ENCODE measurements around the gene ZNF865.

Gene ZNF865

GRCh38 chr19:55654868-55655647 is 49.6 kb downstream of the ZNF865 start, which contains the start of gene U2AF2:
Gene U2AF2, plus strand, starts transcription at chr19:55655035. Its CDS starts 70 bp downstream, at chr19:55655105.
- Histone ChIP-seq H3K27me3 (ENCODE audit: control insufficient read depth, insufficient read depth, low read length) (no peaks in the 10 kb centered on the region), H3K4me3 (ENCODE audit: low read length) (peak within 1 kb of the TSS; percentile 92), H3K9ac (ENCODE audit: low read length) (peak within 1 kb of the TSS; percentile 78), H3K4me1 (ENCODE audit: control insufficient read depth, insufficient read depth, low read length) (peaks cover 34% of the 10 kb centered on the region), H3K36me3 (ENCODE audit: control insufficient read depth, insufficient read depth, low read length) (peaks cover under 1% of the 10 kb centered on the region), H3K9me3 (ENCODE audit: control insufficient read depth, low read length) (no peaks in the 10 kb centered on the region)

GRCh38 chr19:55655648-55656040 is 50.2 kb downstream of the ZNF865 start:
- Histone ChIP-seq H3K9me3 (ENCODE audit: control insufficient read depth, low read length) (no peaks in the 10 kb centered on the region), H3K27me3 (ENCODE audit: control insufficient read depth, insufficient read depth, low read length) (no peaks in the 10 kb centered on the region), H3K36me3 (ENCODE audit: control insufficient read depth, insufficient read depth, low read length) (peaks cover 6% of the 10 kb centered on the region), H3K4me3 (ENCODE audit: low read length) (peak overlapping the region; percentile 92), H3K9ac (ENCODE audit: low read length) (peak overlapping the region; percentile 78), H3K4me1 (ENCODE audit: control insufficient read depth, insufficient read depth, low read length) (peaks cover 34% of the 10 kb centered on the region)

- H3K4me3 ChIP-seq (ENCODE audit: low read length): peak overlapping the region; percentile 16
- H3K27me3 ChIP-seq (ENCODE audit: control insufficient read depth, insufficient read depth, low read length): no peaks in the 10 kb centered on the region
- H3K9ac ChIP-seq (ENCODE audit: low read length): peak overlapping the region; percentile 78
- H3K36me3 ChIP-seq (ENCODE audit: control insufficient read depth, insufficient read depth, low read length): peaks cover 9% of the 10 kb centered on the region
- peaks cover 34% of the 10 kb centered on the region for H3K4me1 ChIP-seq (ENCODE audit: control insufficient read depth, insufficient read depth, low read length)
- H3K9me3 ChIP-seq (ENCODE audit: control insufficient read depth, low read length): no peaks in the 10 kb centered on the region
Observed at GRCh38 chr19:55656552-55656951, 51.1 kb downstream of the ZNF865 start.

- H3K9ac ChIP-seq (ENCODE audit: low read length): peak overlapping the region; percentile 78
Observed at GRCh38 chr19:55656988-55657747, 51.7 kb downstream of the ZNF865 start.

GRCh38 chr19:55658846-55659459 is 53.5 kb downstream of the ZNF865 start:
- Histone ChIP-seq H3K36me3 (ENCODE audit: control insufficient read depth, insufficient read depth, low read length) (peaks cover 22% of the 10 kb centered on the region), H3K4me1 (ENCODE audit: control insufficient read depth, insufficient read depth, low read length) (peaks cover 34% of the 10 kb centered on the region), H3K9ac (ENCODE audit: low read length) (no peak overlapping the region), H3K9me3 (ENCODE audit: control insufficient read depth, low read length) (no peaks in the 10 kb centered on the region), H3K4me3 (ENCODE audit: low read length) (no peak overlapping the region), H3K27me3 (ENCODE audit: control insufficient read depth, insufficient read depth, low read length) (no peaks in the 10 kb centered on the region)

More at GRCh38 chr19:55656988-55657747, 51.7 kb downstream of the ZNF865 start:
- Histone ChIP-seq H3K4me1 (ENCODE audit: control insufficient read depth, insufficient read depth, low read length) (peaks cover 34% of the 10 kb centered on the region), H3K36me3 (ENCODE audit: control insufficient read depth, insufficient read depth, low read length) (peaks cover 9% of the 10 kb centered on the region), H3K27me3 (ENCODE audit: control insufficient read depth, insufficient read depth, low read length) (no peaks in the 10 kb centered on the region), H3K4me3 (ENCODE audit: low read length) (peak overlapping the region; percentile 16), H3K9me3 (ENCODE audit: control insufficient read depth, low read length) (no peaks in the 10 kb centered on the region)

GRCh38 chr19:55659822-55660221 is 54.4 kb downstream of the ZNF865 start:
- H3K36me3 ChIP-seq (ENCODE audit: control insufficient read depth, insufficient read depth, low read length): peaks cover 23% of the 10 kb centered on the region

GRCh38 chr19:55660404-55660803 is 55.0 kb downstream of the ZNF865 start:
- Histone ChIP-seq H3K4me1 (ENCODE audit: control insufficient read depth, insufficient read depth, low read length) (peaks cover 34% of the 10 kb centered on the region), H3K9me3 (ENCODE audit: control insufficient read depth, low read length) (no peaks in the 10 kb centered on the region), H3K36me3 (ENCODE audit: control insufficient read depth, insufficient read depth, low read length) (peaks cover 23% of the 10 kb centered on the region), H3K27me3 (ENCODE audit: control insufficient read depth, insufficient read depth, low read length) (no peaks in the 10 kb centered on the region), H3K9ac (ENCODE audit: low read length) (no peak overlapping the region), H3K4me3 (ENCODE audit: low read length) (no peak overlapping the region)

More at GRCh38 chr19:55659822-55660221, 54.4 kb downstream of the ZNF865 start:
- H3K4me3 ChIP-seq (ENCODE audit: low read length): no peak overlapping the region
- H3K27me3 ChIP-seq (ENCODE audit: control insufficient read depth, insufficient read depth, low read length): no peaks in the 10 kb centered on the region
- H3K9me3 ChIP-seq (ENCODE audit: control insufficient read depth, low read length): no peaks in the 10 kb centered on the region
- H3K4me1 ChIP-seq (ENCODE audit: control insufficient read depth, insufficient read depth, low read length): peaks cover 34% of the 10 kb centered on the region
- H3K9ac ChIP-seq (ENCODE audit: low read length): no peak overlapping the region

GRCh38 chr19:55660991-55661390 is 55.5 kb downstream of the ZNF865 start:
- Histone ChIP-seq H3K9ac (ENCODE audit: low read length) (no peak overlapping the region), H3K27me3 (ENCODE audit: control insufficient read depth, insufficient read depth, low read length) (no peaks in the 10 kb centered on the region), H3K4me1 (ENCODE audit: control insufficient read depth, insufficient read depth, low read length) (peaks cover 29% of the 10 kb centered on the region), H3K9me3 (ENCODE audit: control insufficient read depth, low read length) (no peaks in the 10 kb centered on the region), H3K4me3 (ENCODE audit: low read length) (no peak overlapping the region), H3K36me3 (ENCODE audit: control insufficient read depth, insufficient read depth, low read length) (peaks cover 25% of the 10 kb centered on the region)

- no peak overlapping the region for H3K4me3 ChIP-seq (ENCODE audit: low read length)
- H3K36me3 ChIP-seq (ENCODE audit: control insufficient read depth, insufficient read depth, low read length): peaks cover 33% of the 10 kb centered on the region
- H3K4me1 ChIP-seq (ENCODE audit: control insufficient read depth, insufficient read depth, low read length): peaks cover 24% of the 10 kb centered on the region
Observed at GRCh38 chr19:55661826-55662225, 56.4 kb downstream of the ZNF865 start.

GRCh38 chr19:55663846-55664536 is 58.5 kb downstream of the ZNF865 start:
- Histone ChIP-seq H3K36me3 (ENCODE audit: control insufficient read depth, insufficient read depth, low read length) (peaks cover 43% of the 10 kb centered on the region), H3K4me1 (ENCODE audit: control insufficient read depth, insufficient read depth, low read length) (peaks cover 23% of the 10 kb centered on the region), H3K4me3 (ENCODE audit: low read length) (no peak overlapping the region), H3K9me3 (ENCODE audit: control insufficient read depth, low read length) (no peaks in the 10 kb centered on the region), H3K9ac (ENCODE audit: low read length) (no peak overlapping the region), H3K27me3 (ENCODE audit: control insufficient read depth, insufficient read depth, low read length) (no peaks in the 10 kb centered on the region)

More at GRCh38 chr19:55661826-55662225, 56.4 kb downstream of the ZNF865 start:
- no peaks in the 10 kb centered on the region for H3K9me3 ChIP-seq (ENCODE audit: control insufficient read depth, low read length)
- no peak overlapping the region for H3K9ac ChIP-seq (ENCODE audit: low read length)
- H3K27me3 ChIP-seq (ENCODE audit: control insufficient read depth, insufficient read depth, low read length): no peaks in the 10 kb centered on the region

- Histone ChIP-seq H3K27me3 (ENCODE audit: control insufficient read depth, insufficient read depth, low read length) (no peaks in the 10 kb centered on the region), H3K9ac (ENCODE audit: low read length) (no peak overlapping the region), H3K9me3 (ENCODE audit: control insufficient read depth, low read length) (no peaks in the 10 kb centered on the region), H3K4me1 (ENCODE audit: control insufficient read depth, insufficient read depth, low read length) (peaks cover 23% of the 10 kb centered on the region), H3K4me3 (ENCODE audit: low read length) (no peak overlapping the region), H3K36me3 (ENCODE audit: control insufficient read depth, insufficient read depth, low read length) (peaks cover 39% of the 10 kb centered on the region)
Observed at GRCh38 chr19:55666343-55667005, 61.0 kb downstream of the ZNF865 start.
